Fibroblast of villous mesenchyme (primary cell): Measurements from ENCODE around the gene TIAL1. TPM values are rescaled to one million over a fixed set of nuclear protein-coding genes. Genes with fewer than 3 reads are reported as not detected.

ENCODE experiments used
- DNase-seq: peaks from one replicate; pipeline ENCODE4 v3.0.0-alpha.2; 2010; ENCODE audit warnings: low read depth
- H3K4me3 ChIP-seq: 2 replicates; pipeline ENCODE4 v1.5.1; 2011; ENCODE audit warnings: low read depth, mild to moderate bottlenecking, low read length
- CTCF ChIP-seq: IDR thresholded peaks from 2 replicates; pipeline ENCODE4 v1.5.1; 2012; ENCODE audit warnings: low read depth, mild to moderate bottlenecking, low read length; ENCODE audit not compliant: insufficient read depth
- total RNA-seq: library from RNA; depleted of rRNA; stranded (reverse); fragments of >200 nt; gene quantifications from 2 replicates; pipeline ENCODE4 v1.2.3, GENCODE V29; 2012

The TIAL1 gene
- total RNA-seq, 1 donor = 66.9 TPM

GRCh38 chr10:119640875-119641526, 44.2 kb upstream of the TIAL1 start:
- no peak for TF ChIP-seq CTCF
- no peak for DNase-seq
- H3K4me3 ChIP-seq = no peak overlapping the region

- no peak for TF ChIP-seq CTCF
- H3K4me3 ChIP-seq = no peak overlapping the region
Observed at GRCh38 chr10:119640384-119640783, 43.6 kb upstream of the TIAL1 start.

GRCh38 chr10:119638982-119639381, 42.2 kb upstream of the TIAL1 start:
- no peak for DNase-seq
- no peak overlapping the region for H3K4me3 ChIP-seq
- TF ChIP-seq CTCF = no peak

More at GRCh38 chr10:119640384-119640783, 43.6 kb upstream of the TIAL1 start:
- no peak for DNase-seq

- no peak for DNase-seq
- TF ChIP-seq CTCF = no peak
- no peak overlapping the region for H3K4me3 ChIP-seq
Observed at GRCh38 chr10:119637631-119638030, 40.9 kb upstream of the TIAL1 start.

- H3K4me3 ChIP-seq = no peak overlapping the region
- TF ChIP-seq CTCF = no peak
- peak; percentile 71 for DNase-seq
Observed at GRCh38 chr10:119634219-119634544, 37.4 kb upstream of the TIAL1 start.

GRCh38 chr10:119633538-119634218, 36.9 kb upstream of the TIAL1 start:
- H3K4me3 ChIP-seq = no peak overlapping the region
- no peak for TF ChIP-seq CTCF
- peak; percentile 45 for DNase-seq
